Hematopoietic multipotent progenitor cell (in vitro differentiated cells): ENCODE measurements around the gene MMRN2. TPM values are rescaled to one million over a fixed set of nuclear protein-coding genes. Genes with fewer than 3 reads are reported as not detected.
"Not testable (repeated sequence)": the region's sequence is repeated elsewhere in the genome, so short reads cannot be mapped to it uniquely, and the experiment has no call there.

Source experiments
- DNase-seq, 3 donors: peaks; one replicate each; pipeline ENCODE4 v3.0.0-alpha.2; 2011 to 2015; ENCODE audit warnings: low read depth in 2 of 3, low spot score in 2 of 3
- total RNA-seq: library from RNA; depleted of rRNA; stranded (reverse); fragments of >200 nt; gene quantifications from one replicate; pipeline ENCODE4 v1.2.3, GENCODE V29; 2012

The MMRN2 gene
- total RNA-seq, 1 donor = 0.27 TPM

DNA sequence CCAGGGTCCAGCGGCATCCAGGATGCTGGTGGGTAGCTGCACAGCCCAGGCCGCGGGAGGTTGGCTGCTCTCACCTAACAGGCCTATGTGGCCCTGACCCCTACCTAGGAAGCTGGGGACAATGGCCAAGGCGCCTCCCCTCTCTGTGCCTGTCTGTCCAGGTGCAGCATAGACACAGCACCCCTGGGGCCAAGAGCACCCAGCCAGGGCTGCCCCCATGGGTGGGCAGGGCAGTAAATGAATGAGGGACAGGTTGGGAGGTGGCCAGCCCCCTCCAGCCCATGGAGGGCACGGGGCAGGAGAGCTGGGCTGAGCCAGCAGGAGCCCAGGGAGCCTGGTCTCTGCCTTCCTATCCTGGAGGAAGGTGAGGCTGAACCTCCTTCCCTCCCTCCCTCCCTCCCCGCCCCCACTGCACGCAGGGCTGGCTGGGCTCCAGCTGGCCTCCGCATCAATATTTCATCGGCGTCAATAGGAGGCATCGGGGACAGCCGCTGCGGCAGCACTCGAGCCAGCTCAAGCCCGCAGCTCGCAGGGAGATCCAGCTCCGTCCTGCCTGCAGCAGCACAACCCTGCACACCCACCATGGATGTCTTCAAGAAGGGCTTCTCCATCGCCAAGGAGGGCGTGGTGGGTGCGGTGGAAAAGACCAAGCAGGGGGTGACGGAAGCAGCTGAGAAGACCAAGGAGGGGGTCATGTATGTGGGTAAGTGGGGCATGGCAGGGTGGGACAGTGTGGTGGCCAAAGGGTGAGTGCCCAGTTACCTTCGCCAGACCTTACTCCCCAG, 893 bp upstream of the MMRN2 start, which contains the start of gene SNCG:
Gene SNCG, plus strand, starts transcription at position 484 of the 785 bp plus-strand sequence. Its CDS starts 99 bp downstream, at position 583.
- no peak for DNase-seq

- no peak for DNase-seq
Observed at GRCh38 chr10:86956848-86957448, 467 bp downstream of the MMRN2 start.

DNA sequence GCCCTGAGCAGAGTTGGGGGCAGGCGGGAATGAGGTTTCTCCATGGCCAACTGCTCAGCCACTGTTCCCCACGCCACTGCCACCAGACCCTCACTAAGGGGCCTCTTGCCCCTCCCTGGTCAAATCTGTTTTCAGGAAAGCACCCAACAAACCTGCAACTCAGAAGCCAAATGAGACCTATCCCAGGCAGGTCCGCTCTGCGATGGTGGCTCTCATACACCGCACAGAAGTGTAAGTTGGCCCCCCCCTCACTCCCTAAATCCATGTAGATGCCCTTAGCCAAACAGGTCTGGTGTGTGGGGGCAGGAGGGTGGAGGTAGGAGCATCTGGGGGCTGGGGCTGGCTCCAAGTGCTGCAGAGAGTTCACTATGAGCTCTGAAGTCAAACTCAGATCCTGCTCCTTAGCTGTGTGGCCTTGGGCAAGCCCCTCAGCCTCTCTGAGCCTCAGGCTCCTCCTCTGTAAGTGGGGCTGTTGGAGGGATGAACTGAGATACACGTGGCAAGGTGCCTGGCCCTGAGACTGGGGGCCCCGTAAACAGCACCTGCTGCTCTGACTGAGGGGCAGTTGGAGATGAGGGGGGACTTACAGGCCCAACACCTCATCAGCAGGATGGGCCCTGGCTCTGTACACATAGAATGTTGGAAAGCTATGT, 1.1 kb downstream of the MMRN2 start:
- DNase-seq = no peak

- DNase-seq = no peak
Observed at GRCh38 chr10:86955501-86956194, 1.8 kb downstream of the MMRN2 start.

GRCh38 chr10:86954681-86955500, 2.5 kb downstream of the MMRN2 start:
- no peak for DNase-seq

DNA sequence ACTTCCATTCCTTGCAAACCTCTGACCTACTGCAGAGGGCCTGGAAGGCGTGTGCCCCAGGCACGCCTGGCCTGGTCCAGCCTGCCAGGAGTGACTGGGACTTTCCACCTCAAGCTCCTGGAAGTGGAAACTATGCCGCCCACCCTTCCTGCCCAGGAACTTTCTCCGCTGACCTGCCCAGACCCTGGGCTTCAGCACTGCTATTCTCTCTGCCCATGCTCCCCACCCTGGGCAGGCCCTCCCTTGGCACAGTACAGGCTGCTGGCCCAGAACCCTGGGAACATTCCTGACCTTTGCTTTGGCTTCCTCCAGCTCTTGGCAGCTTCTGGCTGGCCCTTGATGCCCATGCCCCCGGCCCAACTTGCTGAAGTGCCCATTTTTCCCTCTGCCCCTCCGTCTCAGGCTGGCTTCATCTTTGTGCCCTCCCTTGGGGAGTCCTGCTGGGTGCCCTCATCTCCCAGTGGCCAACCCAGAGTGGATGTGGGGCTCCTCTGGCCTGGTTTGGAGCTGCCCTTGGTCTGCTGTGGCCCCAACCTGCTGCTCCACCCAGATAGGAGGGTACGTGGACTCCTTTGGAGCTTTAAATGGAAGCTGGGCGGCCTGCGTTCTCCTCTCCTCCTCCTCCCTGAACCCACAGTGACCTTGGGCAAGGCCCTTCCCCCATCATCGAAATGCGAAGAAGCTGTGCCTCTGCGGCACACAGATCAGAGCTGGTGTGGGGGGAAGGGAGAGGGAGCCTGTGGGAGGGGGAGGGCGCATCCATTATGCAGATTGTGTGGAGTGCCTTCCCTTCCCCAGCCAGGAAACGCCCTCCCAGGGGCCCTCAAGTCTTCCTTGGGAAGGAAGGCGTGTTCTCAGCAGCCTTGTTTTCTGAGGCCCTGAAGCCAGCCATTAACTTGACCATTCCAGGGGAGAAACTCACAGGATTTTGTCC, 3.4 kb downstream of the MMRN2 start:
- no peak for DNase-seq

GRCh38 chr10:86952697-86953096, 4.7 kb downstream of the MMRN2 start:
- not testable (repeated sequence) for DNase-seq

DNA sequence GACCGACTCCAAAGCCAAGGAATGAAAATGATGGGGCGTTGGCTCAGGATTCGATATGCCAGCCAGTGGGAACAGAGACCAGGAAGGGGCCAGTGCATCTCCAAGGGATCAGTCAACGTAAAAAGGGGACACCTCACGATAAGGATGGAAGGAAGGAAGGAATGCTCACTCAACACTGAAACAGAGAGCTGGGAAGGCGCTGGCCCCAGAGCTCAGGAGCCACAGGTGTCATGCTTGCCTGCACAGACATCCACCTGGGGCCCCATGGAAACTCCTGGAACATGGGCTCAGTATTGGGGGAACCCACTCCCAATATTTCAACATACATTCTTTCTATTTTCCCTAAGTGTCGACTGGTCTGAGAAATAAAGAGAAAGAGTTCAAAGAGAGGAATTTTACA, 5.3 kb downstream of the MMRN2 start:
- no peak for DNase-seq

DNA sequence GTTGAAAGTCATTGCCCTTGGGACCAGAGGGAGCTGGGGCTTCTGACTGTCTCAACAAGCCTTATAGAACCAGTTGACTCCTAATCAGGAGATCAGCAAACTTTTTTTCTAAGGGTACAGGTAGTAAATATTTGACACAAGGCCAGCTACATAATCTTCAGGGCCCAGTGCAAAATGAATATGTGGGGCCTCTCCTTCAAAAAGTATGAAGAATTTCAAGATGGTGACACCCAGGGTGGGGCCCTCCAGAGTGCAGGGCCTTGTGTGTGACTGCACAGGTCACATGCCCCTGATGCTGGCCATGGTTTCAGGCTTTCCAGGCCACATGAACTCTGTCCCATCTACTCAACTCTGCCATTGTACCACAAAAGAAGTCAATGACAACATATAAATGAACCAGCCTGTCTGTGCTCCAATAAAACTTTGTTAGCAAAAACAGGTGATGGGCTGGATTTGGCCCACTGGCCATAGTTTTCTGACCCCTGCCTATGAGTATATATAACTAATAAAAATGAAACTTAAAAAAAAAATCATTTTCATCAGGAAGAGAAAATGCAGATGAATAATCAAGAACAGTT, 6.1 kb downstream of the MMRN2 start:
- DNase-seq = no peak

- no peak for DNase-seq
Observed at GRCh38 chr10:86950349-86950748, 7.1 kb downstream of the MMRN2 start.

- DNase-seq = not testable (repeated sequence)
Observed at GRCh38 chr10:86947806-86948205, 9.6 kb downstream of the MMRN2 start.

DNA sequence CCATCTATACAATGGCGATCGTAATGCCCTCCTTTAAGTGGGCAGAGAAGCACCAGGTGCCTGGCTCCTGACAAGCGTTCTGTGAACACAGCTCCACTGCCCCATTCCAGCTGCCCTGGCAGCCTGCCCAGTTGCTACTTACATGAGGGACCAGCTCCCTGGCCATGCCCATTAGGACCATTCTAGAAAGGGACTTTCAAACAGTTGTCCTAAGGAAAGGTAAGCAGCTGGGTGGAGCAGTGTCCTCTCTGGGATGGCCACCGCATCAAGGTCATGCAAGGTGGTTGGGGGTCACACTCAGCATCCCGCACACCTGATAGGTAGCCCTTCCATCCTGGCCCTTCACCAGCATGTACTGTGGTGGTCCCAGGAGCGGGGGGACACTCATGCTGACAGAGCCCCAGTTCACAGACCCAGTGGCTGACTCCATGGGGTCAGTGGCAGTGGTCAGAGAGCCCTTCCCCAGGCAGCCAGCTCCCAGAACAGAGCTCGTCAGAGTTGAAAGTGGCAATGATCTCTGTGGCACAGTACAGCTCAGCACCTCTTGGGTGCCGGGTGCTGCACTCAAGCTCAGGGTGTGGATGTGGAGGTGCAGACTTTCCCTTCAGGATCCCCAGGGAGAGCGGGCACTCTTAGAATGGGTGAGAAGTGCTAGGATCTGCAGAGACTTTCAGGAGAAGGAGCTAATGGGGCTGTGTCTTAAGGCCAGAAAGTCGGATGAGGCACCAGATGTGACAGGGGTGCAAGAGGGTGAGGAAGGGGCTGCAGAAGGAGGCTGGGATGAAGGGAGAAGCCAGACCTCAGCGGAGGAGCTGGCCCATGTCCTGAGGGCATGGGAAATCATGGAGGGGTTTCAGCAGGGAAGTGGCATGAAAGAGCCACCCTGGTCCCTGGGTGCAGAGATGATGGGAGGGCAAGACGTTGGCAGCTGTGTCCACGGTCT, 10.9 kb downstream of the MMRN2 start:
- no peak for DNase-seq

DNA sequence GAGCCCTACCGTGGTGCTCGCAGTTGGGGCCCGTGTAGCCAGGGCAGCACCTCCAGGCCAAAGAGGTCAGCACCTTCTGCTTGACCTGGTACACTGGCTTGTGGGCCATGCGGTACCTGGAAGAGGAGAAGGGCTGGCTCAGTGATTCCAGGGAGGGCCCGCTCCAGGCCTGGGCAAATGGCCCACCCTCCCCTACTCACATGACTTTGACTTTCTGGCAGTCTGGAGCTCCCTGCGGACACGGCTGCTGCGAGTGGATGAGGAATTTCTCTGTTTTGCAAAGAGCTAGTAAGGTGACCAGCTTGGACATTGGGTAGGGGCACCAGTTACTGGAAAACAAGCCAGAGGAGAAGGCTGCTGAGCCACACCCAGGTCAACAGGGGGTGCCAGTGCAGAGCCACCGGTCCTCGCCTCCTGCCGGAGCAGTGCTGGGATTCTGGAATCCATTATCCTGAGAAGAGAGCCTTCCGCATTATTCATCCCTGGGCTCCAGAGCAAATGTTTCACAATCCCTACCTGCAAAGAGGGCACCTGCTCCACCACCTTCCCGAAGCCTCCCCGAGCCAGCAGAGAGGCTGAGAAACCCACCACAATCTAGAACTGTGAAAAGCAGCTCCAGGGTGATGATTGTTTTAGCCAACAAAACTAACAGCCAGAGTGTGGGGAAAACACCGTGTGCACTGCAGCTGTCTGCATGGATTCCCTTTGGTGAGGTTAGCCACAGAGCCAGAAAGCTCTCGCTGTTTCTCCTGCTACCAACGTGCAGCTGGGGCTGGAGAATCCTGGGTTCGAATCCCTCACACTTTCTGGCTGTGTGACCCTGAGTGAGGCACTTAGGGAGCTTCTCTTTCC, 11.8 kb downstream of the MMRN2 start:
- DNase-seq = no peak

DNA sequence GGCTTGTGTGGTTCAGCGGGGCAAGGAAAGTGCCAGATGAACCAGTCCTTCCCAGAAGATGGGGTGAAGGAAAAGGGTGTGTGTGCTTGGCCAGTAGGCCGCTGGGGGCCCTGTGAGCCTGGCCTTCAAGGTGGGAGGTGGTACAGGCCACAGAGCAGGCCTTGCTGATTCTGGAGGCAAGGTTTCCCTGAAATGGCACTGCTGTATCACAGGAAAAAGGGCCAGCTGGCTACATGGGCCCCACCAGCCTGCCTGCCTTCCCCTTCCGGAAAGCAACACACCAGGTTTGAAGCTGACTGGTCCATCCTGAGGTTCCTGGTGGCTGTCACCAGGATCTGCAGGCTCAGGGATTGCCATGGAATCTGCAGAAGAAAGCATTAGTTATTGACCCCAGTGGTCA, 12.5 kb downstream of the MMRN2 start:
- no peak for DNase-seq

DNA sequence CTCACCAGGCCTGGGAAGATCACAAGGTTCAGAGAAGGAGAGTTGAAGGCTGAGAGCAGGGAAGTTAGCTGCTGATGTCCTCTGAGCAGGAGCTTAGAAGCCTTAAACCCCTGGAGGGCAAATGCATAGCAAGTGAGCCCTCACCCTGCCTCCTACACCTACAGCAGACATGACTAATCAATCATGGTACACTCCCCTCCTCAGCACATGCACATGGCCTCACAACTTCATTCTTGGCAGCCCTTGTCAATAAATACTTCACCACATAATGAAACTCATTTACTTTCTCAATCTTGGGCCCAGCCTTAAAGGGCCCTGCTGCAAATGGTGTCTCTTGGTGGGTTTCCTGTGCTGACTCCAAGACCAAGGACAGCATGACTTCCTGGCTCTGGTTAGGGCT, 12.9 kb downstream of the MMRN2 start:
- DNase-seq = no peak

- no peak for DNase-seq
Observed at GRCh38 chr10:86944031-86944419, 13.4 kb downstream of the MMRN2 start.
